SH-SY5Y (cell line): ENCODE data around the gene RHOG.
A peak's percentile ranks its signal among the peaks of the same experiment; 100 is the strongest.

Experiments
- GATA2 ChIP-seq: IDR thresholded peaks from 2 replicates; pipeline ENCODE4 v1.6.1; 2011; ENCODE audit warnings: mild to moderate bottlenecking, low read depth, low read length
- GATA3 ChIP-seq: IDR thresholded peaks from 2 replicates; pipeline ENCODE4 v1.6.1; 2011; ENCODE audit warnings: low read depth, mild to moderate bottlenecking, low read length, moderate library complexity

The RHOG gene

GRCh38 chr11:3840870-3841425, at the start of gene RHOG:
Gene RHOG (minus strand): TSS chr11:3840959. CDS start chr11:3828138, 12,821 bp downstream.
- no peak for TF ChIP-seq GATA3

- no peak for TF ChIP-seq GATA3
- TF ChIP-seq GATA2: no peak
Observed at GRCh38 chr11:3890014-3890413, 49.3 kb upstream of the RHOG start.

GRCh38 chr11:3888876-3889275, 48.1 kb upstream of the RHOG start:
- TF ChIP-seq GATA2 (peak; percentile 14; the same call in 1 of the 2 replicates), GATA3 (no peak)

DNA sequence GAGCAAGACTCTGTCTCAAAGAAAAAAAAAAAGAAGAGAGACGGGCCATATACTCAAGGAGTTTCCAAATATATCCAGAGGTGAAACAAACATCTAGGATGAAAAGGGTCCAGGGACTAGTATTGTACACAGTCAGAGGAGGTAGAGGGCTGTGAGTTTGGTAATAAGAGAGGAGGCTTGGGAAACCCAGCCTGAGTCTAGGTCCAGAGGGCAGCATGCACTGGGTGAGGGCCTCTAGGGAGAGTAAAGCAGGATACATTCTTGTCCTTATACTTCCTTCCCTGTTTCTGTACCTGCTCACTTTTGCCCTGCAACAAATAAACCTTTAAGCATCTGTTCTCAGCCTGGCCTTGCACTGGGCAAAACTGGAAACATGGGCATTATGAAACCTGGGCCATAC, 46.2 kb upstream of the RHOG start:
- TF ChIP-seq GATA2: no peak
- no peak for TF ChIP-seq GATA3

DNA sequence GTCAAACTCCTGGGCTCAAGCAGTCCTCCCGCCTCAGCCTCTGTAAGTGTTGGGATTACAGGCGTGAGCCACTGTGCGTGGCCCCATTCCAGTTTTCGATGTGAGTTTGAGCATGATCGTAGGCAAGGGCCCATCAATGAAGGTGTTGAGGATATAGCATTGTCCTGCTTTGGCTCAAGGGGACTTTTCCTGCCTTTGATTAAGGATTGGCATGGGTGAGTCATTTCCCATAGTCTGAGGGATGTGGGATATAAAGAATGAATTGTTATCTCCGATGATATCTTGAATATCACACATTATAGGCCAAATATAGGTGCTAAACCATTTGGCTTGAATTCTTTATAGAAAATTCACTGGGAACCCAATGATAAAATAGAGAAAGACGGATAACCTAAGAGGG, 45.1 kb upstream of the RHOG start:
- TF ChIP-seq GATA2 (no peak), GATA3 (no peak)

DNA sequence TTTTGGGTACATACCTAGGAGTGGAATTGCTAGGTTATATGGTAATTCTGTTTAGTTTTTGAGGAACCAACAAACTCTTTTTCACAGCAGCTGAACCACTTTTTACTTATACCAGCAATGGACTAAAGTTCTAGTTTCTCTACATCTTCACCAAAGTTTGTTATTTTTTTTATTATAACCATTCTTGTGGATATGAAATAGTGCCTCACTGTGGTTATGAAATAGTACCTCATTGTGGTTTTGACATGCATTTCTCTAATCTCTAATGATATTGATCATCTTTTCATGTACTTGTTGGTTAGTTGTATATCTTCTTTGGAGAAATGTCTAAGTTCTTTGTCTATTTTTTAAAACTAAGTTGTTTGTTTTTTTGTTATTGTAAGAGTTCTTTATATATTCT, 41.9 kb upstream of the RHOG start:
- TF ChIP-seq GATA3 (no peak), GATA2 (no peak)

GRCh38 chr11:3880724-3881123, 40.0 kb upstream of the RHOG start:
- TF ChIP-seq GATA2 (no peak), GATA3 (no peak)

DNA sequence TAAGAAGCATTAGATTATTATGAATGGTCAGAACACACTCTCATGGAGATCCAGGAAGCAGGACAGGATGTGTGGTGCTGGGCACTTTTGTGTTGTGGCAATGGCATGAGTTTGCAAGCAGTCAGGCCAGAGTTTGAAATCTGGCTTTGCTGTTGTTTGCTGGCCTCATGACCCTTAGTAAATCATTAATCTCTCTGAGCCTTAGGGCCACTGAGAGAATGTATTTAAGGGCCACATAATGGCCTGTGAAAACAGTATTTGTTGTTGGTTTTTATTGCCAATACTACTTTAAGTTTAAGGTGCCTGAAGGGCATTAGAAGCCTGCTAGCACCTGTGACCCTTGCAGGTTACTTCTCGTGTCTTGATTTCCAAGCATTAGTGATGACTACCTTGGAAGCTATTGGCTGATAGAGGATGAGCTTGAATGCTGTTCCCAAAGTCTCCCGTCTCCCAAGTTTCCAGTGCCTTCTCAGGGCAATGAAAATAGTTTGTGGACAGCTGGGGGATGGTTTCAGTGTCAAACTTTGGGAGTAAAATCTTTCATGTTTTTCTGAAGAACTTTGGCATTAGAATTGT, 39.3 kb upstream of the RHOG start:
- TF ChIP-seq GATA2 (no peak), GATA3 (no peak)

DNA sequence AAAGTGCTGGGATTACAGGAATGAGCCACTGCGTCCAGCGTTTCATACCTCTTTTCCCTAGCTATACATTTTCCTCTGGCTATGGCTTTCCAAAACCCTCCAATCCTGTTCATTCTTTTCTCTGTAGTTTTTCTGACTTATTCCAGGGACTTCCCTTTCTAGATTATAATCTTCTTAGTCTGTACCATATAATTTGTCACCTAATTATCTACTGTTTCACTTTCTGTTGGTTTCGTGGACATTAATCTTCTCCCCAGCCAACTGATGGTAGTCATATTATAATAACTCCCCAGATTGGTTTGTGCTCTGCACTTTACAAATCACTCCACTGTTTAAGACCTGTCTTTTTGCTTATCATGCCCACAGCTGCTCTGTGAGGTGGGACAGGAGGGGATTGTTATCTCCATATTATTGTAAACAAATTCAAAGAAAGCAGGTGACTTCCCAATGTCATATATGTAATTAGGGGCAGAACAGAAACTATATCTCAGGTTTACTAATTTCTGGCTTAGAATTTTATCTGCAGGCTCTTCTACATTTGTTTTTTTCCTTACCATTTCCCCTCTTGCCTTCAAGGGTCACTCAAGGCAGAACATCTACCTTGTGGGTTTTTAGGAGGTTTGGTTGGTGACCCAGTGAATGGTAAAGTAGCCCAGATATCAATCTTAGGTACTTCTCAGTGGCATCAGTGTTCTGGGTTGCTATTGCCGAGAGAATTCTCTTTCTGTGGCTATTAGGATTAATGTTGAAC, 38.6 kb upstream of the RHOG start:
- no peak for TF ChIP-seq GATA2
- TF ChIP-seq GATA3: no peak

DNA sequence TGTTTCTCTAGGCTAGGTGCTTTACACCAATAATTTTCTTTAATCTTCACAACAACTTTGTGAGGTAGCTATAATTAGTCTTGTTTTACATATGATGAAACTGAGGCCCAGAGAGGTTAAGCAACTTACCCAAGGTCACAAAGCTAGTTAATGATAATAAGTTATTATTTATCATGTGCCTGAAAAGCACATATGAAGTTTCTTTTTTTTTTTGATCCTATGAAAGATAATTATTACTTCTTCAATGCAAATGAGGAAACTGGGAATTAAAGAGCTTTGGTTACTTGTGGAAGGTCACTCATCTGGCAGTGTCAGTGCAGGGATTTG, 37.5 kb upstream of the RHOG start:
- TF ChIP-seq GATA2: no peak
- no peak for TF ChIP-seq GATA3

- no peak for TF ChIP-seq GATA2
- TF ChIP-seq GATA3: no peak
Observed at GRCh38 chr11:3877364-3878257, 36.9 kb upstream of the RHOG start.

DNA sequence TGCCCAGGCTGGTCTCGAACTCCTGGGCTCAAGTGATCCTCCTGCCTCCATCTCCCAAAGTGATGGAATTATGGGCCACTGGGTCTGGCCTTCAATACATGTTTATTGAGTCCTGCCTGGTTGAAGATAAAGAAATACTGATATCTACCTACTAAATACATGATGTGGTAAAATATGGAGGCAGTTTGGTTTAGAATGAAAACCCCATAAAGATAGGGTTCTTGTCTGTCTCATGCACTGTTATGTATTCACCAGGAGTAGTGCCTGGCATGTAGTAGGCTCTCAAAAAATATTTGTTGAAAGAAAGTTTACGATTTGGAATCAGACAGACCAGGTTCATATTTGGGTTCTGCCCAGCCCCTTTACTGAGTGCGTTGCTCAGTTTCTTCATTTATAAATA, 35.9 kb upstream of the RHOG start:
- TF ChIP-seq GATA3: no peak
- TF ChIP-seq GATA2: no peak

- no peak for TF ChIP-seq GATA3
- no peak for TF ChIP-seq GATA2
Observed at GRCh38 chr11:3873712-3874349, 33.1 kb upstream of the RHOG start.
